GM04504 (cell line): ENCODE results near the gene NLRP9.
"Not testable (repeated sequence)": the region's sequence is repeated elsewhere in the genome, so short reads cannot be mapped to it uniquely, and the experiment has no call there.

Experiments used
- DNase-seq: peaks from one replicate; pipeline ENCODE4 v3.0.0-alpha.2; 2012; ENCODE audit warnings: low read depth

The NLRP9 gene

DNA sequence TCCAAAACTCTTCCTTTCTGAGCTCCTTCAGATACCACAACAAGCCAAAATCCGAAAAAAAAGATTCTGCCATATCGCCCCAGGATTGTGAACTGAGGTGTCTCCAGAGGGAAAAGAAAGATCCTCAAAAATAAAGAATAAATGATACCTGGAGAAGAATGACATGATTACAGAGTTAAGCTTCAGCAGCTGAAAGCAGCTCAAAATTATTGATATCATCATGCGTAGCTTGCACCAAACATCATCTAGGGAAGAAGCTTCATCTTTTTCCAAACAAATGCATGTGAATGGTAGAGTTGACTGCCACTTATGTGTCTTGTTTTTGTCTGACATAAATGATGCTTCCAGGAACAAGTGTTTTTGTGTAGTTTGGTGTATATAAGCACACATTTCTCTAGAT is at the start of gene NLRP9:
Gene NLRP9 (minus strand): TSS at position 101 of the 400 bp plus-strand sequence. CDS start 28 bp downstream, at position 73.
- DNase-seq = no peak

DNA sequence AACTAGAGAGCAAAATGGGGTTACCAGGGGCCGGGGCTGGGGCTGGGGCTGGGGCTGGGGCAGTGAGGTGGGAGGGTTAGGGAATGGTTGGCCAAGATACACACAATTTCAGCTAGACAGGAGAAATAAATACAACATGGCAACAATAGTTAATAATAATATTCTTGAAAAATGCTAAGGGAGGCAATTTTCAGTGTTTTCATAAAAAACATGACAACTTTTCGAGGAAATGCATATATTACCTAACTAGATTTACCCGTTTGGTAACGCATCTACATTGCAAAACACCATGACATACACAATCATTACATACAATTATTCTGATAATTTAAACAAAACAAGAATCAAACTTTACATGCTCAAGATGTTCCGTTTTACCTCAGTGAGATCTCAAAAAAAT is 42.9 kb upstream of the NLRP9 start:
- DNase-seq = no peak

DNA sequence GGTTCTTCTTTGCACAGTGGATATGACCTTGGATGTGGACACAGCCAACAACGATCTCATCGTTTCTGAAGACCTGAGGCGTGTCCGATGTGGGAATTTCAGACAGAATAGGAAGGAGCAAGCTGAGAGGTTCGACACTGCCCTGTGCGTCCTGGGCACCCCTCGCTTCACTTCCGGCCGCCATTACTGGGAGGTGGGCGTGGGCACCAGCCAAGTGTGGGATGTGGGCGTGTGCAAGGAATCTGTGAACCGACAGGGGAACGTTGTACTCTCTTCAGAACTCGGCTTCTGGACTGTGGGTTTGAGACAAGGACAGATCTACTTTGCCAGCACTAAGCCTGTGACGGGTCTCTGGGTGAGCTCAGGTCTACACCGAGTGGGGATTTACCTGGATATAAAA is 40.1 kb upstream of the NLRP9 start:
- DNase-seq = no peak

DNA sequence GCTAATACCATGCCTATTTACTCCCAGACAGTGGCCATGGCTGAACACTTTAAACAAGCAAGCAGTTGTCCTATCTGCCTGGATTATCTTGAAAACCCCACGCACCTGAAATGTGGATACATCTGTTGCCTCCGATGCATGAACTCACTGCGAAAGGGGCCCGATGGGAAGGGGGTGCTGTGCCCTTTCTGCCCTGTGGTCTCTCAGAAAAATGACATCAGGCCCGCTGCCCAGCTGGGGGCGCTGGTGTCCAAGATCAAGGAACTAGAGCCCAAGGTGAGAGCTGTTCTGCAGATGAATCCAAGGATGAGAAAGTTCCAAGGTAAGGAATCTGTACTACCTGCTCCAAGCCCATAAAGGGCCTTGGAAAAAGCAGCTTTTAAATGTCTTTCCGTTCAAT is 39.3 kb upstream of the NLRP9 start:
- DNase-seq = no peak

DNA sequence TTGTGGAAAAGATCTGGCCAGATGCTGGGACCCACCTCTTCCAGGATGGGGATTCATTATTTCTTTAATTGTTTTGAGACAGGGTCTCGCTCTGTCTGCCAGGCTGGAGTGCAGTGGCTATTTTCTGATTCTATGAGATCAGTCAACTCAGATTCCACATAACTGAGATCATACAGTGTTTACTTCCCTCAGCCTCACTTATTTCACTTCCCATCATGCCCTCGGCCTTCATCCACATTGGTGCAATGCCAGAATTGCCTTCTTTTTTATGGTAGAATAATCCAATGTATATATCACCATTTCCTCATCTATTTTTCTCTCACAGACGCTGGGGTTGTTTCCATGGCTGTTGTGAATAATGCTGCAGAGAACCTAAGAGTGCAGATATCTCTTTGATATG is 31.4 kb upstream of the NLRP9 start:
- DNase-seq = not testable (repeated sequence)

DNA sequence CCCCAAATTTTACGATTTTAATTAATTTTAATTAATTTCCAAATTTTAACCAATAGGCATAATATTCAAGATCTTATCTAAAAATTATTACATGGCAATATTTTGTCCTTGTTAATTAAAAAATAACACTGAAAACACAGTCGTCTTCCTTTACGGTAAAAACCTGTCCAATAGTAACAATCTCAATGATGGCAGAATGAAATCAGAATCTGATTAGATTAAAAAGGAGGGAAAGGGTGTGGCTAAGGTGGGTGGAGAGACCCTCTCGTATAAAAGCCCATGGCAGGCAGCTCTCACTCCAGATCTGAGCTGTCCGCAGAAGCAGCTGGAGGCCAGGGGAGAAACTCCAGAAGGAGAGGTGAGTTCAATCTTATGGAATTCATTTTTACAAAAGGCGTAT is 30.6 kb upstream of the NLRP9 start, which contains the start of gene RFPL4AL1:
Gene RFPL4AL1 (plus strand): TSS at position 301 of the 400 bp plus-strand sequence. CDS start 2,687 bp downstream, outside the sequence.
- not testable (repeated sequence) for DNase-seq

DNA sequence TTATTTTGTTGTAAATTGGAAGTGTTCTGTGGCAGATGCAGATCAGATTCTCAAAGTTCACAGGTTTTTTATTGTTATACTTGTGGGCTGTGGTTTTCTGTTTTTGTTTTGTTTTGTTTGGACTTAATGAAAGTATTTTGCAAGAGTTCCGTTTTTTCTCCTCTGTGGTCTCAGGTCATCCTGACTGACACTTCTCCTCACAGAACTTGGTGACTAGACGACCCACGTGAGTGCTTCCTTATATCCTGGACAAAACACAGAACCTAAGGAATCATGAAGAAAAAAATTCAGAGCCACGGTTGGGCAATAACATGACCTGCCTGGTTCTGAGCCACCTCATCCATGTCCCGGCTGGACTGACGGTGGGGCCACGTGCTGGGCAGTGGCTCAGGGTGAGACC is 28.3 kb upstream of the NLRP9 start:
- no peak for DNase-seq

DNA sequence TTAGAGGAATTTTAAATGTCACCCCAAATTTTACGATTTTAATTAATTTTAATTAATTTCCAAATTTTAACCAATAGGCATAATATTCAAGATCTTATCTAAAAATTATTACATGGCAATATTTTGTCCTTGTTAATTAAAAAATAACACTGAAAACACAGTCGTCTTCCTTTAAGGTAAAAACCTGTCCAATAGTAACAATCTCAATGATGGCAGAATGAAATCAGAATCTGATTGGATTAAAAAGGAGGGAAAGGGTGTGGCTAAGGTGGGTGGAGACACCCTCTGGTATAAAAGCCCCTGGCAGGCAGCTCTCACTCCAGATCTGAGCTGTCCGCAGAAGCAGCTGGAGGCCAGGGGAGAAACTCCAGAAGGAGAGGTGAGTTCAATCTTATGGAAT is 20.6 kb upstream of the NLRP9 start, which contains the start of gene RFPL4A:
Gene RFPL4A (plus strand): TSS at position 301 of the 400 bp plus-strand sequence. CDS start 2,704 bp downstream, outside the sequence.
- DNase-seq = not testable (repeated sequence)

DNA sequence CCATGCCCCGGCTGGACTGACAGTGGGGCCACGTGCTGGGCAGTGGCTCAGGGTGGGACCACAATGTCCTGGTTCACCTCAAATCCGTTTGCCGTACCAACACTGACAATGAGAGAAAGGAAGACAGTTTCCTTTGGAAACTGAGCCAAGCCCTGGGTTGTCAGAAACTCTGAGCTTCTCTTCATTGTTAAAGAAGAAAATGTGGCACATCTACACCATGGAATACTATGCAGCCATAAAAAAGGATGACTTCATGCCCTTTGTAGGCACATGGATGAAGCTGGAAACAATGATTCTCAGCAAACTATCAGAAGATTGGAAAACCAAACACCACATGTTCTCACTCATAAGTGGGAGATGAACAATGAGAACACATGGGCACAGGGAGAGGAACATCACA is 18.6 kb upstream of the NLRP9 start:
- not testable (repeated sequence) for DNase-seq

DNA sequence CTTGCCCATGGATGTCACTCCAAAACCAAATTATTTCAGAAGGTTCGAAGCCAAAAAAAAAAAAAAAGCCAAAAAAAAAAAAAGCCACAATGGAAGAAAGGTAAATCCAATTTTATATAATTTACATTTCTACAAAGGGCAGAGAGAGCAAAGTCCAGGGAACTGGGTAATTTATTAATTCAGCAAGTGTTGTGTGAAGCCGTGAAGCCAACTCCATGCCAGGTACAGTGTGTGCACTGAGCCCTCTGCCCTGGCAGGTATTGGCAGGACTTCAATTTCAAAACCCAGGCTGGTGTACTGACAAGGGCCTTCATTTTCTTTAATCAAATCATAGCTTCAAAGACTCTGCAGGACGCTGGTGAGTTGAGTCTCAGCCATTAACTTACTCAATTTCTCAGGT is 15.2 kb upstream of the NLRP9 start:
- DNase-seq = no peak

DNA sequence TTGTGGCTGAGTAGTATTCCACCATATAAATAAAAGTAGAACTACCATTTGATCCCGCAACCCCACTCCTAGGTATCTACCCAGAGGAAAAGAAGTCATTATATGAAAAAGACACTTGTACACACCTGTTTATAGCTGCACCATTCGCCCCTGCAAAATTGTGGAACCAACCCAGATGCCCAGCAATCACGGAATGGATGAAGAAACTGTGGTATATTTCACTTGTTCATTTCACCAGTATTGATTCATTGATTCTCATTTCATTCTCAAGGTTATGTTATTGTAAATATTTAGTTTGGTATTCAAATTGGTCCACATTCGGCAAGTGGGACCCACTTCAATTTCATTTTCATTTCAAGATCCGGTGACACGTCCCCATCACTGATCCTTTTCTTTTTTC is 12.5 kb upstream of the NLRP9 start:
- DNase-seq = no peak

DNA sequence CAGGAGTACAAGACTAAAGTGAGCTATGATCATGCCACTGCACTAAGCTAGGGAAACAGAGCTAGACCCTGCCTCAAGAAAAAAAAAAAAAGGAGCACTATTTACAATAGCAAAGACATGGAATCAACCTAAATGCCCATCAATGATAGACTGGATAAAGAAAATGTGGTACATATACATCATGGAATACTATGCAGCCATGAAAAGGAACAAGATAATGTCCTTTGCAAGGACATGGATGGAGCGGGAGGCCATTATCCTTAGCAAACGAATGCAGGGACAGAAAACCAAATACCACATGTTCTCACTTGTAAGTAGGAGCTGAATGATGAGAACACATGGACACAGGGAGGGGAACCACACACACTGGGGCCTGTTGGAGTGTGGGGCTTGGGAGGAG is 7.8 kb downstream of the NLRP9 start:
- not testable (repeated sequence) for DNase-seq

DNA sequence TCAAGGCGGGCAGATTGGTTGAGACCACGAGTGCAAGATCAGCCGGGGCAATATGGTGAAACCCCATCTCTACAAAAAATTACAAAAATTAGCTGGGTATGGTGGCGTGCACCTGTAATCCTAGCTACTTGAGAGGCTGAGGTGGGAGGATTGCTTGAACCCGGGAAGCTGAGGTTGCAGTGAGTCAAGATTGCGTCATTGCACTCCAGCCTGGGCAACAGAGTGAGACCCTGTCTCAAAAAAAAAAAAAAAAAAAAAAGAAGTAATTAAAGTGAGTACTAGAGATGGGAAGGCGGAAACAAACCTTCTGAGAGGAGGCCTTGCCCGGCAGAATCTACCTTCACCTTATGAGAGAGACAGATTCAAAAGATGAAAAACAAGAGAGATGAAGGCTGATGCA is 14.7 kb downstream of the NLRP9 start:
- no peak for DNase-seq

DNA sequence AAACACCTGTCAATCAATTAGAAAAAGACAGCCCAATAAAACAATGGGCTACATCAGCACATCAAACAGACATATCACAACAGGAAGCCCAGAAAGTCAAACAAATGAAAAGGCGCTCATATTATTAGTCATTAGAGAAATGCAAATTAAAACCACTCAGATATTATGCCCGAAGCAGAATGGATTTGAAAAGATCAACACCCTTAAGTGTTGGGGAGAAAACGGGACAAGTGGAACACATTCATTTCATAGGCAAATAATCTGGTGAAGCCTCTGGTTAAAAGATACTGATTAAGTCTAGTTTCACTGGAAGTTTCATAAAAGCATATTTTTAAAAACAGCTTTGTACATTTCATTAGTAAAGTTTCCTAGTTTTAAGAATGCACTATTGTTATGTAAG is 17.4 kb downstream of the NLRP9 start:
- DNase-seq = no peak

DNA sequence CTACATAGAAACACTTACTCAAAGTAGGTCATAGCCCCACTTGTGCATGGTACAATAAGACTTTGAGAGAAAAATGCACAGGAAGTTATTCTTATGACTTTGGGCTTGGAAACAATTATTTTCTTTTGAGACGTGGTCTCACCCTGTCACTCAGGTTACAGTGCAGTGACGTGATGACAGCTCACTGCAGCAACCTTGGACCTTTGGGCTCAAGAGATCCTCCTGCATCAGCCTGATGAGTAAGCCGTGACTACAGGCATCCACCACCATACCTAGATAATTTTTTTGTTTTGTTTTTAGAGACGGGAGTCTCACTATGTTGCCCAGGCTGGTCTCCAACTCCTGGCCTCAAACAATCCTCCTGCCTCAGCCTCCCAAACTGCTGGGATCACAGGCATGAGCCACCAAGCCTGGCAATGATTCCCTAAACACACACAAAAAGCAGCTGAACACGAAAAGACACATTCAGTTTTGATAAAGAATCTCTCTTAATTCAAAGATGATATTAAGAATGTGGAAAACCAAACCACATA is 17.9 kb downstream of the NLRP9 start:
- no peak for DNase-seq

DNA sequence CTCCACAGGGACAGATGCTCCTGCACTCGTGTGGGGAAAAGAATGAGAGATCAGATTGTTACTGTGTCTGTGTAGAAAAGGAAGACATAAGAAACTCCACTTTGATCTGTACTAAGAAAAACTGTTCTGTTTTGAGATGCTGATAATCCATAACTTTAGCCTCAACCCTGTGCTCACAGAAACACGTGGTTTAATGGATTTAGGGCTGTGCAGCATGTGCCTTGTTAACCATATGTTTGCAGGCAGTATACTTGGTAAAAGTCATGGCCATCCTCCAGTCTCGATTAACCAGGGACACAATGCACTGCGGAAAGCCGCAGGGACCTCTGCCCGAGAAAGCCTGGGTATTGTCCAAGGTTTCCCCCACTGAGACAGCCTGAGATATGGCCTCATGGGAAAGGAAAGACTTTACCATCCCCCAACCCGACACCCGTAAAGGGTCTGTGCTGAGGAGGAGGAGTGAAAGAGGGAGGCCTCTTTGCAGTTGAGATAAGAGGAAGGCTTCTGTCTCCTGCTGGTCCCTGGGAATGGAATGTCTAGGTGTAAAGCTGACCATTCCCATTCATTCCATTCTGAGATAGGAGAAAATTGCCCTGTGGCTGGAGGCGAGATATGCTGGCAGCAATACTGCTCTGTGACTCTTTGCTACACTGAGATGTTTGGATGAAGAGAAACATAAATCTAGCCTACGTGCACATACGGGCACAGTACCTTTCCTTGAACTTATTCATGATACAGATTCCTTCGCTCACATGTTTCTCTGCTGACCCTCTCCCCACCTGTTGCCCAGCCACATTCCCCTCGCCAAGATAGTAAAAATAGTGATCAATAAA is 20.1 kb downstream of the NLRP9 start:
- not testable (repeated sequence) for DNase-seq

DNA sequence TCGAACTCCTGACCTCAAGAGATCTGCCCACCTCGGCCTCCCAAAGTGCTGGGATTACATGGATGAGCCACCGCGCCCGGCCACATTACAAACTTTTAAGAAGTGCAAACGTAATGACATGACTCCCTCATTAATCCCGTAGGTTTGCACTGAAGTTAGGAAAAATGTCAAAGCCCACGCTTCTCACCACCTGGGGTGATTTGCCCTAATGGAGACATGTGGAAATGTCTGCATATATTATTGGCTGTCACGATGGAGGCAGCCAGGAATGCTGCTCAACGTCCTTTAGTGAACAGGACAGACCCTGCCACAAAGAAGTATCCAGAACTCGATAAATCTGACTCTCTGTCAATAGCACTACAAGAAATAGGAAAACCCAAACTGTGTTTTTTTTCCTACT is 21.0 kb downstream of the NLRP9 start:
- DNase-seq = no peak

DNA sequence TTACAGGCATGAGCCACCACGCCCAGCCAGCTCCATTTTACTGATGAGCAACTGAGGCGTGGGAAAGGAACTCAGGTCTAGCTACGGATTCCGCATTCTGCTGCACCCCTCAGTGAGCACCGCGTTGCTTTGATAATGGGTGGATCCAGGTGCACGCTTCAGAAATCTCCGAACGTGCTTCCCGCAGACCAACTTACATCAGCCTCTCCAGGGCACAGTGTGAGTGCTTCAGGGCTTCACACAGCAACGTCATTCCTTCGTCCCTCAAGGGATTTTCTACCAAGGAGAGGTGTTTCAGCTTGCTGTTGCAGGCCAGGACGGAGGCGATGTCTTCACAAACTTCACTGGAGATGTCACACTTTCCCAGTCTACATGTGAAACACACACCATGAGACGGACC is 21.7 kb downstream of the NLRP9 start:
- DNase-seq = no peak

DNA sequence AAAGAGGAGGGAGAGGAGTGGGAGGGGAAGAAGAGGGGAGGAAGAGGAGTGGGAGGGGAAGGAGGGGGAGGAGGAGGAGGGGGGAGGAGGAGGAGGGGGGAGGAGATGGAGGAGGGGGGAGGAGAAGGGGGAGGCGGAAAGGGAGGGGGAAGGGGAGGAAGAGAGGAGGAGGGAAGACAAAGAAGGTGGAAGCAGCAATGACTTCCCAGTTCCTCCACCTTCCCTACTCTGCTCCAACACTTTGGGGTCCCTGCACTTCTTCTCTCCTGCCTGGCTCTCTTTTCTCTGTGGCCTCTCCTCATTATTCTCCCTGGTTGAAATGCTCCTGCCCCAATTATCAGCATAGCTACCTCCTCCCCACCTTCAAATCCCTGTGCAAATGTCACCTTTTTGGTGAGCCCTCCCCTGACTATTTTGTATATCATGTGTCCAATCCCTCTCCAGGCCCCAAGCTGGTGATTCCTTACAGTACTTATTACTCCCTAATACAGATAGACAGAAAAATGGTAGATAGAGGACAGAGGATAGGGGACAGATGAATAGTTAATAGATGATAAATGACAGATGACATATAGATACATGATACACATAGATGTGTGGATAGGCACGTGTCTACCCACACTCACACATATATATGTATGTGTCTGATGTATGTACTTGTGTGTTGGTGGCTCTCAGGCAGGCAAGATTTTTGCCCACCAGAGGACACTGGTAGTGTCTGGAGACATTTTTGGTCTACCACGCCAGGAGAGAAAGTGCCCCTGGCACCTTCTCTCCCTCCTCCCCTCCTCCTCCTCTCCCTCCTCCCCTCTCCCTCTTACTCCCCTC is 25.2 kb downstream of the NLRP9 start:
- no peak for DNase-seq

DNA sequence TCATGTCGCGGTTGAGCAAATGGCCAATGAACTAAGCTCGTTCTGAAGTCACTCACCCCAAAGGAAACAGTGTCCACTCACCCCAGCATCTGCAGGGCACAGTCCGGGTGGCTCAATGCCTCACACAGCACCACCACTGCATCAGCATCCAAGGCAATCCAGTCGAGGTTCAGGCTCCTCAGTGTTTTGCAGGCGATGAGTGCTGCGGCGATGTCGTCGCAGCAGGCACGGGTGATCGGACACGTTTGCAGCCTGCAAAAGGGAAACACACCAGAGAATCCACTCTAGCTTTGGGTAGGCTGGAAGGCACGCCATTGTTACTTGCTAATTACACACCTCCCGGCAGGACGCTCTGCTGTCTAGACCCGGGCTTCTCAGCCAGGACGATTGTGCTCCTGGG is 26.5 kb downstream of the NLRP9 start:
- no peak for DNase-seq

DNA sequence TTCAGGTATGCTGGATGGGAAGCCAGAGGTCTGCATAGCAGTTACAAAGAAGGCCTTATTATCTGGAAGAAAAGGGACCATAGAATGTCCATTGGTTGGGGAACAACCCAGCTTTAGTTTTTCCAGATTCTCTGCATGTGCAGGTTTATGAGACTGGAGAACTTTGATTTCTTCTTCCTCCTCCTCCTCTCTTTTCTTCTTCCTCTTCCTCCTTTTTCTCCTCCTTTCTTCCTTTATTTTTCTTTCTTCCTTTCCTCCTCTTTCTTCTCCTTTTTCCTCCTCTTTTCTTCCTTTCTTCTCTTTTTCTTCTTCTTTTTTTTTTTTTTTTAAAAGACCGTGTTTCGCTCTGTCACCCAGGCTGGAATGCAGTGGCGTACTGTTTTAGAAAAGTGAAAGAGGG is 32.2 kb downstream of the NLRP9 start:
- no peak for DNase-seq

DNA sequence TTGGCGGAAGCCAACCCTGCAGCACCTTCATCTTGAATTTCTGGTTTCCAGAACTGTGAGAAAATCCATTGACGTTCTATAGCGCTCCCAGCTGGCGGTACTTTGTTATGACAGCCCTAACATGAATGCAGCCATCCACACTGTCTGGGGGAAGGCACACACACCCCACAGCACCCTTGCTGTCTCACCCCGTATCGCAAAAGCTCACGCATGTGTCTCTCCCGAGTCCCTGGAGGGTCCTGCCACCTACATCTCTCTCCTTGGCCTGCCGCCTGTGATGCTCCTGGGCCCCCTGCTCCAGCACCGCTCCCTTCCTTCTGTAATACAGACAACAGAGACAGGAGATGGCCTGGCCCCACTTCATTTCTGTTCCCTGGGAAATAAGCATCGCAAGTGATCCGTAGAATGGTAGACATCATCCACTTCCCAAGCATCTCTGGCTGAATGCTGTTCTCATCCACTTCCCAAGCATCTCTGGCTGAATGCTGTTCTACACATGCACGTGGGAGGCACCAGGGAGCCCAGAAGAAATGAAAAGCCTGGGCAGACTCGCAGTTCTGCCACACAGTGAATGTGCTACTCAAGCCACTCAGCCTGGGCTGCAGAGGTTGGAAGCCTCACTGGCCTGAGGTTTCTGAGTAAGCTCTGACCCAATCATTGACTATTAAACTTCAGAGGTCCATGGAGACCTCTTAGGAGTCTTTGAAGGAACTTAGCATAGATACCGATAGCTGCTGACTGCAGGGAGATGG is 33.5 kb downstream of the NLRP9 start:
- DNase-seq = no peak
